BE2C (cell line): ENCODE measurements around the gene ARHGAP23.

Source experiments
- DNase-seq: peaks from one replicate; pipeline ENCODE4 v3.0.0-alpha.2; 2020
- H3K27me3 ChIP-seq: fragments of 250-450 bp; sonication (Bioruptor Pico); 2 replicates; pipeline ENCODE4 v1.5.1; 2020; ENCODE audit warnings: mild to moderate bottlenecking
- H3K36me3 ChIP-seq: fragments of 250-450 bp; sonication (Bioruptor Pico); 2 replicates; pipeline ENCODE4 v1.5.1; 2020; ENCODE audit warnings: mild to moderate bottlenecking
- H3K4me1 ChIP-seq: fragments of 250-450 bp; sonication (Bioruptor Pico); 2 replicates; pipeline ENCODE4 v1.5.1; 2020
- H3K4me3 ChIP-seq: 2 replicates; pipeline ENCODE4 v1.5.1; 2011; ENCODE audit warnings: low read depth, low read length
- H3K9me3 ChIP-seq: fragments of 250-450 bp; sonication (Bioruptor Pico); 2 replicates; pipeline ENCODE4 v1.5.1; 2020
- TF ChIP-seq, protein P1 (sequence below): IDR thresholded peaks from 2 replicates; pipeline ENCODE4 v1.5.1; 2012; ENCODE audit warnings: mild to moderate bottlenecking, low read depth, low read length

ARHGAP23 gene

DNA sequence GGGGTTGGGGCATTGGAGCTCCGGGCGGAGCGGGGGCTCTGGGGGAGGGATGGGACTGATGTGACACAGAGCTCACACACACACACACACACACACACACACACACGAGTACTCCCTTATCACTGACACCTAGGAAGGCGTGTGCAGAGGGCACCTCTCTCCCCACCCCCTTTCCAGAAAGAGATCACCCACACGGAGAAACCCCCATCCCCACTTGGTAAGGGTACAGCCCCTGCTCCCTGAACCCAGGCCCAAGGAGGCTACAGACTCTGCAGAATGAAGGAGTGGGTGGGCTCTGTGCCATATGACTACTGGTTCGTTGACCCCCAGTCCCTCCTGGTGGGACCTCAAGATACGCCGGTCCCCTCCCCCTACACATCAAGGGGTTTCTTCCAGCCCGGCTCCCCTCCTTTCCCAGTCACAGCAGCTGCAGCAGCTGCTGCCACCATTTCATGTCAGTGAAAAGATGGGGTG, 8.7 kb upstream of the ARHGAP23 start:
- H3K36me3 ChIP-seq, result no peaks in the 10 kb centered on the region
- H3K9me3 ChIP-seq, result no peaks in the 10 kb centered on the region
- peaks cover 37% of the 10 kb centered on the region for H3K4me1 ChIP-seq
- H3K4me3 ChIP-seq, result peak overlapping the region; percentile 48
- TF ChIP-seq, protein P1, sequence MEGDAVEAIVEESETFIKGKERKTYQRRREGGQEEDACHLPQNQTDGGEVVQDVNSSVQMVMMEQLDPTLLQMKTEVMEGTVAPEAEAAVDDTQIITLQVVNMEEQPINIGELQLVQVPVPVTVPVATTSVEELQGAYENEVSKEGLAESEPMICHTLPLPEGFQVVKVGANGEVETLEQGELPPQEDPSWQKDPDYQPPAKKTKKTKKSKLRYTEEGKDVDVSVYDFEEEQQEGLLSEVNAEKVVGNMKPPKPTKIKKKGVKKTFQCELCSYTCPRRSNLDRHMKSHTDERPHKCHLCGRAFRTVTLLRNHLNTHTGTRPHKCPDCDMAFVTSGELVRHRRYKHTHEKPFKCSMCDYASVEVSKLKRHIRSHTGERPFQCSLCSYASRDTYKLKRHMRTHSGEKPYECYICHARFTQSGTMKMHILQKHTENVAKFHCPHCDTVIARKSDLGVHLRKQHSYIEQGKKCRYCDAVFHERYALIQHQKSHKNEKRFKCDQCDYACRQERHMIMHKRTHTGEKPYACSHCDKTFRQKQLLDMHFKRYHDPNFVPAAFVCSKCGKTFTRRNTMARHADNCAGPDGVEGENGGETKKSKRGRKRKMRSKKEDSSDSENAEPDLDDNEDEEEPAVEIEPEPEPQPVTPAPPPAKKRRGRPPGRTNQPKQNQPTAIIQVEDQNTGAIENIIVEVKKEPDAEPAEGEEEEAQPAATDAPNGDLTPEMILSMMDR, result no peak
- H3K27me3 ChIP-seq, result no peaks in the 10 kb centered on the region
- no peak for DNase-seq

DNA sequence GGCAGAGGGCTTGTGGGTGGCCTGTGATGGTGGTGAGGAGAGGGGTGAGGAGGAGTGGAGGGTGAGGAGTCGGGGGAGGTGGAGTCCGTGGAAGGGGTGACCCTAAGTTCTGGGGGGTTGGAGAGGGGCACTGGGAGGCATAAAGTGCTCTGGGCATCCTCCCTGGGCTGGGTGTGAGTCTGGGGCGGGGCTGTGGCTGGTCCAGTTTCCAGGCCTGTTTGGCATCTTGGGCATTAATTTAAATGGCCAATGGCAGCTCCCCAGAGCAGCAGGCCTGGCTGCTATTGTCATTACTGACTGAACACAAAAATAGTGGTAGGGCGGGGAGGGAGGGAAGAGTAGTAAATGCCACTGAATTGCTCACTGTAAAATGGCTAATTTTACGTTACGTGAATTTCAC, 7.7 kb upstream of the ARHGAP23 start:
- DNase-seq, result peak; percentile 64
- no peaks in the 10 kb centered on the region for H3K27me3 ChIP-seq
- TF ChIP-seq, protein P1, result no peak

DNA sequence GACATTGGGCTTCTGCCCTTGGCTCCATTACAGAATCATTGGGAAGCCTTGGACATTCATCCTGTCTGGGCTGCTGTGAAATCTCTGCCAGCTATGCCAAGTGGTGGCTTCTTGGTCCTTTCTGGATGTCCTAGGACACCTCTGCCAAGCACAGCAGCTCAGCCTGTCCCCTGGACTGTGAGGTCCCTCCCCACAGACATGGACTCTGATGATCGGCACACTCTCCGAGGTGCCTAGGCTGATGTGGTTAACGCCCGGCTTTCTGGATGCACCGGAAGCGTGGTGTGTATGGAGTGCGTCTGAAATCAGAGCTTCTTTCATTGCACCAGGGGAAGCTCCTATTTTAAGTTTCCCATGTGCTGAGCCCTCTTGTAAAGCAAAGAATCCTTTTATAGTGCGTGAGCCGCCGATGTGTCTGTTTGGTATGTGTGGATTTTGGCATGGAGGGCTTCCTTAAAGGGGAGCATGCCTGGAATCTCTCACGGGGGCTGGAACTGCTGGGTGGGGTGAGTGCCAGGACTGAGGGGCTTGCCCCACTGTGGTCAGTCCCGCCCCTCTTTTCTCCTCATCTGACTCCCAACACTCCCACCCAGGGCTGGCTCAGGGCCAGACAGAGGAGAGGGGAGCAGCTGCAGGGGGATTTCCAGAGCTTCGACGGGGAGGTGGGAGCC, 7.0 kb upstream of the ARHGAP23 start:
- no peaks in the 10 kb centered on the region for H3K36me3 ChIP-seq
- no peaks in the 10 kb centered on the region for H3K27me3 ChIP-seq
- DNase-seq, result peak; percentile 44
- peaks cover 25% of the 10 kb centered on the region for H3K4me1 ChIP-seq
- TF ChIP-seq, protein P1, result no peak
- no peak overlapping the region for H3K4me3 ChIP-seq
- H3K9me3 ChIP-seq, result no peaks in the 10 kb centered on the region

More for the DNA sequence above, 7.7 kb upstream of the ARHGAP23 start:
- no peaks in the 10 kb centered on the region for H3K9me3 ChIP-seq
- H3K4me3 ChIP-seq, result peak overlapping the region; percentile 19; the same call in 1 of the 2 replicates
- peaks cover 30% of the 10 kb centered on the region for H3K4me1 ChIP-seq
- H3K36me3 ChIP-seq, result no peaks in the 10 kb centered on the region

DNA sequence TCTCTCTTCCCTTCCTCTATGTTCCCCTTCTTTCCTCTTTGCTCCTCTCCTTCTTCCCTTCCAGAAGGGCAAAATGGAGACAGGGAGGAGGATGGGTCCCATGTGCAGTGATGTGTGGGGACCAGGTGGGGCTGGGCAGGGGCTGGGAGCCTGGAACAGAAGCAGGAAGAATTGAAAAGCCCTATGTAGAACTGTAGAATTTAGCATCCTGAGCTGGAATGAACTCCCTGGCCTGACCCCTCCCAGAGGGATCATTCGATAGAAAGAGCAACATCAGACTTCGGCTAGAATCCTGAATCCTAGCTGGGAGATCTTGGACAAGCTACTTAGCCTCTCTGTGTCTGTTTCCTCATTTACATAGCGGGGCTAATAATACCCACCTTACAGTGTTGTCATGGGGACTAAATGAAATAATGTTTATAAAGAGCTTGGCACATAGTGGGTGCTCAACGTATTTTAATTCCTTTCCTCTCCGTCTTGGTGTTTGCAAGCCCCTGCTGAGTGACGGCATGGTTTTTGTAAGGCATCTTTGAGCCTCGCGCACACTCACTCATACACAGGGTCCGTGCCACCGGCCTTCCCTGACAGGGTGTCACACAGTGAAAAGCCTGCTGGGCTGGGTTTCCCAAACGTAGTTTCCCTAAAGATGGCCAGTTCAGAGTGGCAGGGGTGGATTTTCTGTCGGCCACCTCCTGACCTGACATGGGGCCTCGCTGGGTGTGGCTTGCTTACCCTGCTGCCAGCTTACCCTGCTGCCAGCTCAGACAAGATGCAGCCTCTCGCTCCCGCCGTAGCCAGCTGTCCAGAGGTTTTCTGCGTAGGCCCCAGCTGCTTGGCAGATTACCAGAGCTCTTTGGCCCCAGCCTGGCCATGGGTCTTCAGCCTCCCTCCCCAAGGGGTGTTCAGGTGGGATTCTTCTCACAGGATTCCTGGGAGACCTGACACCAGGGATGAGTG, 6.1 kb upstream of the ARHGAP23 start:
- peaks cover 20% of the 10 kb centered on the region for H3K4me1 ChIP-seq
- H3K4me3 ChIP-seq, result no peak overlapping the region
- TF ChIP-seq, protein P1, result no peak

DNA sequence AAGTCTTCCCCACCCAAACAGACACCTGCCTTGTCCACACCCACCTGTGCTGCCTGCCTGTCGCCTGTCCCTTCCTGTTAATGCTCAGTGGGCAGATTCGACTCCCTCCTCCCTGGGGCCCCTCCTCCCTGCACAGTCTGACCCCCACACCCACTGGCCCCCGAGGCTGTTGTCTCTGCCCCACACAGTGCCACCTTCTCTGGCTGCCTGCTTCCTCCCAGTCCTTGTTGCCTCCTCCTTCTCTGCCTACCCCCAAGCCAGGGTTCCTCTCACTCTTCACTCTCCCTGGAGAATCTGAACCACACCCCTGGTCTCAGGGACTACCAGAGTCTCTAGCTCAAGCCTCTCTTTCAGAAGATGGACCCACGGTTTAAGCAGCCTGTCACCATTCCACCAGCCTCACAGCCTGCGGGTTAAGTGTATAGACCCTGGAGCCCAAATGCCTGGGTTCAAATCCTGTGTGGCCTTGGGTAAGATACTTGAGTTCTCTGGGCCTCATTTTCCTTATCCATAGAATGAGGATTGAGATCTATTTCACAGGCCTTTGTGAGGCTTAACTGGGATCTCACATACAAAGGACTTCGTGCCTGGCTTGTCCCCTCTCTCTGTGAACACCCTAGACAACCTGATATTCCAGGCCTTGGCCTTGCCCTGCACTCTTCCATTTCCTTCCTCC, 3.8 kb upstream of the ARHGAP23 start:
- no peak overlapping the region for H3K4me3 ChIP-seq
- TF ChIP-seq, protein P1, result no peak
- no peaks in the 10 kb centered on the region for H3K9me3 ChIP-seq
- peaks cover 16% of the 10 kb centered on the region for H3K4me1 ChIP-seq
- DNase-seq, result no peak
- no peaks in the 10 kb centered on the region for H3K36me3 ChIP-seq
- no peaks in the 10 kb centered on the region for H3K27me3 ChIP-seq

More for the DNA sequence above, 6.1 kb upstream of the ARHGAP23 start:
- Histone ChIP-seq H3K27me3 (no peaks in the 10 kb centered on the region), H3K36me3 (no peaks in the 10 kb centered on the region), H3K9me3 (no peaks in the 10 kb centered on the region)
- DNase-seq, result no peak
